Activated CD4-positive, alpha-beta T cell treated with anti-CD3 and anti-CD28 coated beads, Interleukin-2, amount 10 ng/mL, durations not matched to agents 7 days and 5 days (primary cell): Measurements from ENCODE around the gene SLC13A5. TPM values are rescaled to one million over a fixed set of nuclear protein-coding genes. Genes with fewer than 3 reads are reported as not detected.
A peak's percentile ranks its signal among the peaks of the same experiment; 100 is the strongest.
"Not testable (repeated sequence)": the region's sequence is repeated elsewhere in the genome, so short reads cannot be mapped to it uniquely, and the experiment has no call there.

Experiments used
- CTCF ChIA-PET: fragments of 350-600 bp; sonication (Branson Sonifier 250); formaldehyde crosslinking; loops from one replicate; lab custom pipeline; 2021; ENCODE audit warnings: antibody characterized with exemption; lab: Charles Lee
- POLR2A ChIA-PET: fragments of 350-600 bp; sonication (Branson Sonifier 250); formaldehyde crosslinking; loops from one replicate; lab custom pipeline; 2021; ENCODE audit warnings: antibody characterized with exemption; lab: Charles Lee
- DNase-seq: peaks from one replicate; pipeline ENCODE4 v3.0.0-alpha.2; 2020
- H3K27ac Mint-ChIP-seq: one replicate; pipeline ENCODE4 v1.8.0; 2021; ENCODE audit warnings: mild to moderate bottlenecking, moderate library complexity, mixed read lengths
- H3K27me3 Mint-ChIP-seq: one replicate; pipeline ENCODE4 v1.8.0; 2021; ENCODE audit warnings: mixed read lengths
- H3K36me3 Mint-ChIP-seq: one replicate; pipeline ENCODE4 v1.8.0; 2021; ENCODE audit warnings: low read depth, mixed read lengths
- H3K4me1 Mint-ChIP-seq: one replicate; pipeline ENCODE4 v1.8.0; 2021; ENCODE audit warnings: mixed read lengths
- H3K4me3 Mint-ChIP-seq: one replicate; pipeline ENCODE4 v1.8.0; 2021; ENCODE audit warnings: mild to moderate bottlenecking, moderate library complexity, mixed read lengths
- H3K9me3 Mint-ChIP-seq: one replicate; pipeline ENCODE4 v1.8.0; 2021; ENCODE audit warnings: mixed read lengths
- total RNA-seq, 2 experiments: library from RNA; stranded (reverse); gene quantifications; one replicate each; pipeline ENCODE4 v1.2.3, GENCODE V29; 2021

The SLC13A5 gene
- total RNA-seq, 2 experiments from 2014 or later, result not detected

- H3K9me3 Mint-ChIP-seq, result no peaks in the 10 kb centered on the region
- H3K4me3 Mint-ChIP-seq, result no peak overlapping the region
- no peaks in the 10 kb centered on the region for H3K27me3 Mint-ChIP-seq
- H3K4me1 Mint-ChIP-seq, result peaks cover 8% of the 10 kb centered on the region
- ChIA-PET POLR2A (interaction anchor here (0.7 kb wide), 1 partner anchor 83 kb away, joined by 3 read pairs; no protein-coding TSS in a partner anchor), CTCF (interaction anchor here (0.7 to 1.7 kb wide), 6 partner anchors 11 to 102 kb away, joined by 3 to 7 read pairs (median 3); partner anchors contain the start of genes C17orf100, MED31 and XAF1)
- H3K27ac Mint-ChIP-seq, result no peak overlapping the region
- no peak for DNase-seq
- H3K36me3 Mint-ChIP-seq, result no peaks in the 10 kb centered on the region
Observed at GRCh38 chr17:6666557-6666956, 46.6 kb downstream of the SLC13A5 start.

- no peak overlapping the region for H3K27ac Mint-ChIP-seq
- ChIA-PET POLR2A (interaction anchor here (0.7 kb wide), 1 partner anchor 84 kb away, joined by 3 read pairs; no protein-coding TSS in a partner anchor), CTCF (interaction anchor here (0.7 to 1.7 kb wide), 5 partner anchors 11 to 90 kb away, joined by 3 to 7 read pairs (median 3); partner anchors contain the start of genes C17orf100, MED31 and XAF1)
- H3K9me3 Mint-ChIP-seq, result no peaks in the 10 kb centered on the region
- no peaks in the 10 kb centered on the region for H3K36me3 Mint-ChIP-seq
- H3K4me3 Mint-ChIP-seq, result no peak overlapping the region
- DNase-seq, result peak; percentile 54
- no peaks in the 10 kb centered on the region for H3K27me3 Mint-ChIP-seq
- peaks cover 12% of the 10 kb centered on the region for H3K4me1 Mint-ChIP-seq
Observed at GRCh38 chr17:6666077-6666521, 47.1 kb downstream of the SLC13A5 start.

GRCh38 chr17:6663200-6663599 is 50.0 kb downstream of the SLC13A5 start:
- CTCF ChIA-PET, H3K27me3 Mint-ChIP-seq, DNase-seq, H3K36me3 Mint-ChIP-seq, H3K9me3 Mint-ChIP-seq, H3K4me3 Mint-ChIP-seq, POLR2A ChIA-PET, H3K27ac Mint-ChIP-seq: not testable (repeated sequence)
- peaks cover 29% of the 10 kb centered on the region for H3K4me1 Mint-ChIP-seq

- ChIA-PET POLR2A (no interaction called here), CTCF (interaction anchor here (1.3 kb wide), 1 partner anchor 16 kb away, joined by 4 read pairs; no protein-coding TSS in a partner anchor)
- Mint-ChIP-seq H3K27ac (no peak overlapping the region), H3K9me3 (no peaks in the 10 kb centered on the region), H3K4me3 (no peak overlapping the region), H3K27me3 (no peaks in the 10 kb centered on the region), H3K36me3 (peaks cover 3% of the 10 kb centered on the region), H3K4me1 (peaks cover 34% of the 10 kb centered on the region)
- DNase-seq, result no peak
Observed at GRCh38 chr17:6661464-6661848, 51.7 kb downstream of the SLC13A5 start.

GRCh38 chr17:6660805-6661463 is 52.2 kb downstream of the SLC13A5 start:
- Mint-ChIP-seq H3K4me3 (no peak overlapping the region), H3K9me3 (no peaks in the 10 kb centered on the region), H3K4me1 (peaks cover 34% of the 10 kb centered on the region), H3K27ac (peak overlapping the region; percentile 3), H3K36me3 (peaks cover 3% of the 10 kb centered on the region), H3K27me3 (no peaks in the 10 kb centered on the region)
- no peak for DNase-seq
- ChIA-PET CTCF (interaction anchor here (1.3 kb wide), 1 partner anchor 17 kb away, joined by 4 read pairs; no protein-coding TSS in a partner anchor), POLR2A (no interaction called here)

GRCh38 chr17:6660101-6660500 is 53.1 kb downstream of the SLC13A5 start:
- ChIA-PET POLR2A (no interaction called here), CTCF (interaction anchor here (0.6 to 1.3 kb wide), 3 partner anchors 11 to 440 kb away, joined by 3 to 4 read pairs (median 4); no protein-coding TSS in a partner anchor)
- Mint-ChIP-seq H3K27me3 (peaks cover 3% of the 10 kb centered on the region), H3K27ac (peak overlapping the region; percentile 60), H3K36me3 (peaks cover 5% of the 10 kb centered on the region), H3K4me3 (no peak overlapping the region), H3K4me1 (peaks cover 40% of the 10 kb centered on the region), H3K9me3 (no peaks in the 10 kb centered on the region)
- DNase-seq, result no peak

GRCh38 chr17:6658411-6658810 is 54.8 kb downstream of the SLC13A5 start:
- H3K27ac Mint-ChIP-seq, H3K27me3 Mint-ChIP-seq, H3K9me3 Mint-ChIP-seq, CTCF ChIA-PET, DNase-seq, POLR2A ChIA-PET: not testable (repeated sequence)
- peak overlapping the region; percentile 90 for H3K4me3 Mint-ChIP-seq
- H3K36me3 Mint-ChIP-seq, result peaks cover 11% of the 10 kb centered on the region
- peaks cover 50% of the 10 kb centered on the region for H3K4me1 Mint-ChIP-seq

- peaks cover 14% of the 10 kb centered on the region for H3K36me3 Mint-ChIP-seq
- H3K4me3 Mint-ChIP-seq, result peak overlapping the region; percentile 90
- ChIA-PET CTCF (interaction anchor here (1.5 kb wide), 1 partner anchor 13 kb away, joined by 3 read pairs; no protein-coding TSS in a partner anchor), POLR2A (no interaction called here)
- peaks cover 56% of the 10 kb centered on the region for H3K4me1 Mint-ChIP-seq
- peak overlapping the region; percentile 91 for H3K27ac Mint-ChIP-seq
- DNase-seq, result no peak
- H3K9me3 Mint-ChIP-seq, result no peaks in the 10 kb centered on the region
- H3K27me3 Mint-ChIP-seq, result peaks cover 3% of the 10 kb centered on the region
Observed at GRCh38 chr17:6657633-6658287, 55.4 kb downstream of the SLC13A5 start.

GRCh38 chr17:6656797-6657632 is 56.2 kb downstream of the SLC13A5 start:
- H3K4me3 Mint-ChIP-seq, result peak overlapping the region; percentile 90
- DNase-seq, result peak; percentile 63
- H3K27ac Mint-ChIP-seq, result peak overlapping the region; percentile 91
- POLR2A ChIA-PET, H3K27me3 Mint-ChIP-seq, H3K9me3 Mint-ChIP-seq: not testable (repeated sequence)
- CTCF ChIA-PET, result interaction anchor here (1.5 kb wide), 1 partner anchor 14 kb away, joined by 3 read pairs; no protein-coding TSS in a partner anchor
- H3K36me3 Mint-ChIP-seq, result peaks cover 14% of the 10 kb centered on the region
- peaks cover 63% of the 10 kb centered on the region for H3K4me1 Mint-ChIP-seq

GRCh38 chr17:6655732-6656361 is 57.3 kb downstream of the SLC13A5 start:
- Mint-ChIP-seq H3K4me3 (peak overlapping the region; percentile 72), H3K4me1 (peaks cover 55% of the 10 kb centered on the region), H3K36me3 (peaks cover 14% of the 10 kb centered on the region)
- H3K27ac Mint-ChIP-seq, CTCF ChIA-PET, POLR2A ChIA-PET, H3K27me3 Mint-ChIP-seq, H3K9me3 Mint-ChIP-seq, DNase-seq: not testable (repeated sequence)

- POLR2A ChIA-PET, result no interaction called here
- H3K27ac Mint-ChIP-seq, result no peak overlapping the region
Observed at GRCh38 chr17:6654841-6655731, 58.1 kb downstream of the SLC13A5 start.

More at GRCh38 chr17:6654841-6655731, 58.1 kb downstream of the SLC13A5 start:
- H3K36me3 Mint-ChIP-seq, result peaks cover 15% of the 10 kb centered on the region
- H3K4me3 Mint-ChIP-seq, result peak overlapping the region; percentile 60
- CTCF ChIA-PET, result interaction anchor here (0.6 kb wide), 1 partner anchor 13 kb away, joined by 3 read pairs; no protein-coding TSS in a partner anchor
- peaks cover 53% of the 10 kb centered on the region for H3K4me1 Mint-ChIP-seq
- H3K9me3 Mint-ChIP-seq, result no peaks in the 10 kb centered on the region
- no peak for DNase-seq
- peaks cover 3% of the 10 kb centered on the region for H3K27me3 Mint-ChIP-seq
